ENCODE results near the gene SPTBN2. TPM values are rescaled to one million over a fixed set of nuclear protein-coding genes. Genes with fewer than 3 reads are reported as not detected.

The SPTBN2 gene
- total RNA-seq, 1 experiment from 2014 or later = 51.2 TPM

GRCh38 chr11:66718320-66718971 is 10.6 kb downstream of the SPTBN2 start:
- H3K27me3 ChIP-seq (ENCODE audit: control insufficient read depth, insufficient read depth, low read length) = no peaks in the 10 kb centered on the region
- no peak overlapping the region for H3K4me3 ChIP-seq (ENCODE audit: insufficient read depth, low read depth, low read length)
- peaks cover 3% of the 10 kb centered on the region; the same call in 1 of the 2 replicates for H3K36me3 ChIP-seq (replicated peaks; ENCODE audit: control insufficient read depth, insufficient read depth, low read length)
- peak; percentile 84 for DNase-seq

- peaks cover 3% of the 10 kb centered on the region; the same call in 1 of the 2 replicates for H3K36me3 ChIP-seq (replicated peaks; ENCODE audit: control insufficient read depth, insufficient read depth, low read length)
- H3K27me3 ChIP-seq (ENCODE audit: control insufficient read depth, insufficient read depth, low read length) = no peaks in the 10 kb centered on the region
- peak; percentile 50 for DNase-seq
- H3K4me3 ChIP-seq (ENCODE audit: insufficient read depth, low read depth, low read length) = no peak overlapping the region
These were observed 11.1 kb downstream of the SPTBN2 start for GRCh38 chr11:66717925-66718319.

- no peak for DNase-seq
- no peaks in the 10 kb centered on the region for H3K27me3 ChIP-seq (ENCODE audit: control insufficient read depth, insufficient read depth, low read length)
- no peak overlapping the region for H3K4me3 ChIP-seq (ENCODE audit: insufficient read depth, low read depth, low read length)
- H3K36me3 ChIP-seq (replicated peaks; ENCODE audit: control insufficient read depth, insufficient read depth, low read length) = peaks cover 4% of the 10 kb centered on the region; the same call in 1 of the 2 replicates
These were observed 12.0 kb downstream of the SPTBN2 start for GRCh38 chr11:66716996-66717395.

- H3K4me3 ChIP-seq (ENCODE audit: insufficient read depth, low read depth, low read length) = no peak overlapping the region
- no peaks in the 10 kb centered on the region for H3K27me3 ChIP-seq (ENCODE audit: control insufficient read depth, insufficient read depth, low read length)
- no peak for DNase-seq
- peaks cover 5% of the 10 kb centered on the region for H3K36me3 ChIP-seq (replicated peaks; ENCODE audit: control insufficient read depth, insufficient read depth, low read length)
These were observed 13.5 kb downstream of the SPTBN2 start for GRCh38 chr11:66715346-66716085.

- DNase-seq = no peak
- no peak overlapping the region for H3K4me3 ChIP-seq (ENCODE audit: insufficient read depth, low read depth, low read length)
- no peaks in the 10 kb centered on the region for H3K27me3 ChIP-seq (ENCODE audit: control insufficient read depth, insufficient read depth, low read length)
- peaks cover 5% of the 10 kb centered on the region for H3K36me3 ChIP-seq (replicated peaks; ENCODE audit: control insufficient read depth, insufficient read depth, low read length)
These were observed 15.1 kb downstream of the SPTBN2 start for GRCh38 chr11:66713746-66714480.

GRCh38 chr11:66710384-66710930 is 18.6 kb downstream of the SPTBN2 start:
- Histone ChIP-seq H3K36me3 (replicated peaks; ENCODE audit: control insufficient read depth, insufficient read depth, low read length) (peaks cover 7% of the 10 kb centered on the region), H3K4me3 (ENCODE audit: insufficient read depth, low read depth, low read length) (no peak overlapping the region), H3K27me3 (ENCODE audit: control insufficient read depth, insufficient read depth, low read length) (no peaks in the 10 kb centered on the region)
- DNase-seq = no peak

GRCh38 chr11:66708701-66709100 is 20.3 kb downstream of the SPTBN2 start:
- Histone ChIP-seq H3K4me3 (ENCODE audit: insufficient read depth, low read depth, low read length) (no peak overlapping the region), H3K36me3 (replicated peaks; ENCODE audit: control insufficient read depth, insufficient read depth, low read length) (peaks cover 4% of the 10 kb centered on the region), H3K27me3 (ENCODE audit: control insufficient read depth, insufficient read depth, low read length) (no peaks in the 10 kb centered on the region)
- no peak for DNase-seq

GRCh38 chr11:66708094-66708493 is 20.9 kb downstream of the SPTBN2 start:
- Histone ChIP-seq H3K4me3 (ENCODE audit: insufficient read depth, low read depth, low read length) (no peak overlapping the region), H3K36me3 (replicated peaks; ENCODE audit: control insufficient read depth, insufficient read depth, low read length) (peaks cover 4% of the 10 kb centered on the region)
- DNase-seq = no peak

GRCh38 chr11:66707486-66707885 is 21.5 kb downstream of the SPTBN2 start:
- DNase-seq = no peak
- Histone ChIP-seq H3K36me3 (replicated peaks; ENCODE audit: control insufficient read depth, insufficient read depth, low read length) (peaks cover 3% of the 10 kb centered on the region), H3K4me3 (ENCODE audit: insufficient read depth, low read depth, low read length) (no peak overlapping the region), H3K27me3 (ENCODE audit: control insufficient read depth, insufficient read depth, low read length) (no peaks in the 10 kb centered on the region)

More at GRCh38 chr11:66708094-66708493, 20.9 kb downstream of the SPTBN2 start:
- H3K27me3 ChIP-seq (ENCODE audit: control insufficient read depth, insufficient read depth, low read length) = no peaks in the 10 kb centered on the region

GRCh38 chr11:66706989-66707388 is 22.0 kb downstream of the SPTBN2 start:
- H3K27me3 ChIP-seq (ENCODE audit: control insufficient read depth, insufficient read depth, low read length) = no peaks in the 10 kb centered on the region
- no peak overlapping the region for H3K4me3 ChIP-seq (ENCODE audit: insufficient read depth, low read depth, low read length)
- peaks cover 3% of the 10 kb centered on the region for H3K36me3 ChIP-seq (replicated peaks; ENCODE audit: control insufficient read depth, insufficient read depth, low read length)
- DNase-seq = no peak

- no peak for DNase-seq
- H3K27me3 ChIP-seq (ENCODE audit: control insufficient read depth, insufficient read depth, low read length) = no peaks in the 10 kb centered on the region
- no peak overlapping the region for H3K4me3 ChIP-seq (ENCODE audit: insufficient read depth, low read depth, low read length)
- H3K36me3 ChIP-seq (replicated peaks; ENCODE audit: control insufficient read depth, insufficient read depth, low read length) = peaks cover 4% of the 10 kb centered on the region
These were observed 23.3 kb downstream of the SPTBN2 start for GRCh38 chr11:66705587-66706335.

- Histone ChIP-seq H3K36me3 (replicated peaks; ENCODE audit: control insufficient read depth, insufficient read depth, low read length) (peaks cover 4% of the 10 kb centered on the region), H3K4me3 (ENCODE audit: insufficient read depth, low read depth, low read length) (no peak overlapping the region), H3K27me3 (ENCODE audit: control insufficient read depth, insufficient read depth, low read length) (no peaks in the 10 kb centered on the region)
- DNase-seq = no peak
These were observed 24.2 kb downstream of the SPTBN2 start for GRCh38 chr11:66704659-66705360.

GRCh38 chr11:66701432-66702240 is 27.4 kb downstream of the SPTBN2 start:
- no peak for DNase-seq
- Histone ChIP-seq H3K36me3 (replicated peaks; ENCODE audit: control insufficient read depth, insufficient read depth, low read length) (peaks cover 9% of the 10 kb centered on the region), H3K4me3 (ENCODE audit: insufficient read depth, low read depth, low read length) (no peak overlapping the region), H3K27me3 (ENCODE audit: control insufficient read depth, insufficient read depth, low read length) (no peaks in the 10 kb centered on the region)
